ENCODE results near the gene CCDC40.
"Not testable (repeated sequence)": the region's sequence is repeated elsewhere in the genome, so short reads cannot be mapped to it uniquely, and the experiment has no call there.

CCDC40 gene

DNA sequence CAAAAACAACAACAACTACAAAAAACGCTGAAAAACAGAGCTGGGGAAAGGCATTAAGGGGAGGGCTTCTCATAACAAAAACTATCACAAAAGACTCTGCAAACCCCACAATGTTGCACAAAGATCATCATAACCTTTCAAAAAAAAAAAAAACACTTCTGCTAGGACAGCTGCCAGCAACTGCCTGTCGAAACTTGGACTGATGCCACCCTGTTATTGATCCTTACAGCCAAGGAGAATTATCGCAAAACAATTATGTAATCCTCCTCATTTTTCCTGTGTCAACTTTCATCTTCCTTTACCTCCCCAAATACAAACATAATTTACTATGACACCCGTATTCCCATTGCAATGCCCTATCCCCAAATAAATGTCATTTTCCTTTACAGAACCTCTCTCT lies 9.3 kb downstream of the CCDC40 start:
- no peak for DNase-seq (ENCODE audit: low spot score)

DNA sequence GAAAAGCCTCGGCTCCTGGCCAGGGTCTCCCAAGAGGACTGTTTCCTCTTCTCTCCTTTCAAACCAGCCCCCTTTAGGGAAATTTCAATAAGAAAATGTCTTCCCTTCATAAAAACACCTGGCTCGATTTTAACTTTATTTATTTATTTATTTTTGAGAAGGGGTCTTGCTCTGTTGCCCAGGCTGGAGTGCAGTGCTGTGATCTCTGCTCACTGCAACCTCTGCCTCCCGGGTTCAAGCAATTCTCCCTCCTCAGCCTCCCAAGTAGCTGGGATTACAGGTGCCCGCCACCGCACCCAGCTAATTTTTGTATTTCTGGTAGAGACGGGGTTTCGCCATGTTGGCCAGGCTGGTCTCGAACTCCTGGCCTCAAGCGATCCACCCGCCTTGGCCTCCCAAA lies 10.3 kb downstream of the CCDC40 start:
- not testable (repeated sequence) for DNase-seq (ENCODE audit: low spot score)

DNA sequence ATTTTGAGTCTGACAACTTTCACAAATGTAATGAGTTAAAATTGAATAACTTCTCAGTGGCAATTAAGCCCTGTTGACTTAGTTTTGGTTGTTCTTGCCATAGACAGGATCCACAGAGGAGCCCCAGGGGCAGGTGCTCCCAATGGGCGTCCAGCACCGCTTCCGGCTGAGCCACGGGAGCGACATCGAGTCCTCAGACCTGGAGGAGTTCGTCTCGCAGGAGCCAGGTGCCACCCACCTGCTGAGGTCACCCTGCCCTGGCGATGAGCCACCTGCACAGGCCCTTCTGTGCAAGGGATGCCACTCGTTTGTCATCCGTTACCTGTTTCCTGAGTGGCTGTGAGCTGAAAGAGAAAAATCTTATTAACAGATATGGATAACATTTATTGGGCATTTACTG lies 10.7 kb downstream of the CCDC40 start:
- DNase-seq (ENCODE audit: low spot score), result no peak

DNA sequence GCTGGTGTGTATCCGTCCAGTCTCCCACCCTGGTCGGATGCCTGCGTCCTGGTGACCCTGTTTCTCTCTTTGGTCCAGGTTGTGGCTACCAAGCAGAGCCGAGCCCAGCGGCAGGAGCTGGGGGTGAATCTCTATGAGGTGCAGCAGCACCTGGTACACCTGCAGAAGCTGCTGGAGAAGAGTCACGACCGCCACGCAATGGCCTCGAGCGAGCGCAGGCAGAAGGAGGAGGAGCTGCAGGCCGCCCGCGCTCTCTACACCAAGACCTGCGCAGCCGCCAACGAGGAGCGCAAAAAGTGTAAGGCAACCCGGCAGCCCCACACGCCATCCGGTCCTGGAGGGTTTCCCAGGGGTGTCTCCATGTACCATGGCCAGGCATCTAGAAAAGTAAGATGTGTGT lies 13.5 kb downstream of the CCDC40 start:
- DNase-seq (ENCODE audit: low spot score), result no peak

DNA sequence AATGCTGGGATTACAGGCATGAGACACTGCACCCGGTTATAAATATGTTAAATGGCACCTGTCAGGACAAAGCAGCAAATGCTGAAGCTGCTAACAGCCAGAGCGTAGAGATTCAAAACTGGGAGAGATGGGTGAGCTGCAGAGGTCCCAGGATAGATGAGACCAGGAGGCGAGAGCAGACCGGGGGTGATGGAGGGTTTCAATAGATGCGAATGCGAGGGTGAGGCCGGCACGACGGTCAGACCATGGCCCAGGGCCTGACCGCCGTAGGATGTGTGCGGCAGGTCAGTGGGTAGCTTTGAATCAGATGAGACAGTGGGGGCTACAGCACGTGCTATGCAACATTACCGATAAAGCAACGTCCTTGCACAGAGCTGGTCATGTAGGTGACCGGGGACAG lies 14.3 kb downstream of the CCDC40 start:
- no peak for DNase-seq (ENCODE audit: low spot score)

DNA sequence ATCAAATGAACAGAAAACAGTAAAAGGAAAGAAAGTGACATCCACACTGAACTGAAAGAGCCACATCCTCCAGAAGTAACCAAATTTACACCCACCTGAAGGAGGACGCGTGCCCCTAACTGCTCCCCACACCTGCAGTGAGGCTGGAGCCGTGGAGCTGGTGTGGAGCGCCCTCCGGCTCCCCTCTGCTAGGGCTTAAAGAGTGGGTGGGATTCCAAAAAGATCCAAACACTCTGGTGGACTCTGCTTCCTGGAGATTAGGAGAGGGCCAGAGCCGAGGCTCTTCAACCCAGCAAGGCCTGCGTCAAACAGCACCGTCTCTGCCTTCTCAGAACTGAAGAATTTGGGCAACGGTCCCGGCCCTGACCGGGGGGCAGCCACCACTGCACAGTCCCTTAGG lies 15.2 kb downstream of the CCDC40 start:
- no peak for DNase-seq (ENCODE audit: low spot score)

DNA sequence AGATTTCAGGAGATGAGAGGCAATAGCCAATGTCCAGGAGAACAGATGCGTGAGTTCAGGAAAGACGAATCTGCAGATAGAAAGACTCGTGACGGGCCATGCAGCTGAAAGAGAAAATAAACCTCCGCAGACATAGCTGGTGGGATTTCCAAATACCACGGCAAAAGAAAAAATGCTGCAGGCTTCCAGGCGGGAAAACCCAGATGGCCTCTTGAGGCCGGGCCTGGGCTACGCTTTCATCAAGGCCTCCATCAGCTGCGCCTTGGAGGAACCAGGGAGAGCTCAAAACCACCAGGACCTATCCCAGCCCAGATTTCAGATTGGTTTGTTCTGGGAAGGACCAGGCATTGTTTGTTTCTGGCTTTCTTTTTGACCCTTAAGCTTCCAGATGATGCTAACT lies 16.7 kb downstream of the CCDC40 start:
- no peak for DNase-seq (ENCODE audit: low spot score)

DNA sequence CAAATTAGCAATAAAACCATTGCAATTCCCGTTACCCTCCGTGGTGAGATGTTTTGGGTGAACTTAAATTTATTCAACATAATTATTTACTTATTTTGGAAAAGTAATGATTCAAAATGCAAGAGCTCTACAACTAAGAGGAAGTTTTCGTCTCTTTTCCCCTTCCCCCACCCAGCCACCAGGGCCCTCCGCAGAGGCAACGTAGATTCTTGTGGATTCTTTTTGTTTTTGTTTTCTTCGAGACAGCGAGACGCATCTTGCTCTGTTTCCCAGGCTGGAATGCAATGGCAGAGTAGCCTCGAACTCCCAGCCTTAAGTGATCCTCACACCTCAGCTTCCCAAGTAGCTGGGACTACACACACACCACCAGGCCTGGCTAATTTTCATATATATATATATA lies 19.2 kb downstream of the CCDC40 start:
- no peak for DNase-seq (ENCODE audit: low spot score)

DNA sequence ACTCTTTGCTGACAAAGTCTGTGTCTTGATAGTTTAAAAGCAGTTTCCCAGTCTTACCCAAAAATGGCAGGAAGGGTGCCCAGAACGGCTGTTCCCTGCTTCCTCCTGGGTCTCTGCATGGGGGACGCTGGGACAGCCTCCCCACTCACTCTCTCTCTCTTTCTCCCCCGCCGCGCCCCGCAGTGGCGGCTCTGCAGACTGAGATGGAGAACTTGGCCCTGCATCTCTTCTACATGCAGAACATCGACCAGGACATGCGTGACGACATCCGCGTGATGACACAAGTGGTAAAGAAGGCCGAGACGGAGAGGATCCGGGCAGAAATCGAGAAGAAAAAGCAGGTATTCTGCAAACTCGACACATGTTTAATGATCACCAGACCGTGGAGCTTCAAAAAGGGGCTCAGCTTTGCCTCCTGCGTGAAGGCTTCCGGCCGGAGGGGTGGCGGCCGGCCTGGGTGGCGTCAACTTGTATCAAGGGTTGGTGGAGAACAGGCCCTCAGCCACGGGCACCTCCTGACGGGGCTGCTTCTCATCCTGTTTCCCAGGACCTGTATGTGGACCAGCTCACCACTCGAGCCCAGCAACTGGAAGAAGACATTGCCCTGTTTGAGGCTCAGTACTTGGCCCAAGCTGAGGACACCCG lies 22.0 kb downstream of the CCDC40 start:
- DNase-seq (ENCODE audit: low spot score), result no peak

DNA sequence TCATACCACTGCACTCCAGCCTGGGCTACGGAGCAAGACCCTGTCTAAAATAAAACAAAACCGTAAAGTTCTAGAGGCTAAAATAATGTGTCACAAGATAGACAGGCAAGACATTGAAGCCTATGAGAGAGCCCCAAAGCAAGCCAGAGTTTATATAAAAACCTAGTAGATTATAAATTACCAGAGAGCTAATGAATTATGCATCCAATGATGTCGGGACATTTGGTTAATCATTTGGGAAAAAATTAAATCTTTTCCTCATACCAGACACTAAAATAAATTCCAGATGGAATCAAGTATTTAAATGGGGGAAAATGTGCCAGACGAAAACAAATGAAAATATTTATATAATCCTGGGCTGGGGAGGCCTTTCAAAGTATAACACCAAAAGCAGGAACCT lies 24.2 kb downstream of the CCDC40 start:
- no peak for DNase-seq (ENCODE audit: low spot score)

DNA sequence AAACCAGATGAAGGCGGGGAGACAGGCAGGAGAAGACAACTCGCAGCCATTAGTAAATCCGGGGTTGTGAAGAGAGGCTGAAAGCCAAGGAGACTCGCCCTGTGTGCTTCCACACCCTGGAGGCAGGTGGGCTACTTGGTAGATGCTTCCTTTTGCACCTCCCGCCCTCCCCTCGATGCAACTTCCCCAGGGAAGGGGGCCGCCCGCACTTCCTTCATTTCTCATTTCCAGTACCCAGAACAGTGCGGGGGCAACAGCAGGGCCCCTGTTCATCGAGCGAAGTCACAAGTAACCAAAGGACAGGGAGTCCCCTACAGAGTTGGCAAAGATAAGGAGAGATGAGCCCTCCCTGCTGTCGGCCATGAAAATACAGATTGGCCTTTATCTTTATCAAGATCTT lies 25.0 kb downstream of the CCDC40 start:
- no peak for DNase-seq (ENCODE audit: low spot score)

DNA sequence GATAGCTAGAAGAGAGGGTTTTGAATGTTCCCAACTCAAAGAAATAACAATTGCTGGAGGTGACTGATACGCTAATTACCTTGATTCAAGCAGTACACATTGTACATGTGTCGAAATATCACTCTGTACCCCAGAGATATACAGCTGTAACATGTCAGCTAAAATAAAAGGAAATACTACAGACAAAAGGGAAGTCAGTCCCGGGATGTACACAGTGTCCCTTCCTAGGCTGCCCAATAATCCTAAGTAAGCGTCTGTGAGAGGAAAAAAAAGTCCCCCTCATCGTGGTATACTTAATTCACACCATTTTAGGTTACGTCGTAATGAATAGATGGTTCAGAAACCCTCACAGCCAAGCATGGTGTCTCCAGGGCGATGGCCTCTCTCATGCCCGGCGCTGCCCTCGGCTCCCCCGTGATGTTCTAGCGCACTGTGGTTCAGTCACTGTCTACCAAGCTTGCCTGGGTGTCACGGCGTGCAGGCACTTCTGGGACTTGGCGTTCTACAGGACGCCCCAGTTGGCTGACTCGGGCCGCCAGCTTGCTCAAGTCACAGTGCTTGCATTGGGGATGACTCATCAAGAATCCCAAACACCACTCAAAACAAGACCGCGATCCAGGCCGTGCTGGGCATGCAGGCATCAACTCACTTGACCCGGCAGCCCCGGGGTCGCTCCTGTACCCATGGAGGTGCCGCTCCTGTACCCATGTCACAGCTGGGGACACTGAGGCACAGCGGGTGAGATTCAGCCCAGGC lies 27.6 kb downstream of the CCDC40 start:
- DNase-seq (ENCODE audit: low spot score), result no peak

DNA sequence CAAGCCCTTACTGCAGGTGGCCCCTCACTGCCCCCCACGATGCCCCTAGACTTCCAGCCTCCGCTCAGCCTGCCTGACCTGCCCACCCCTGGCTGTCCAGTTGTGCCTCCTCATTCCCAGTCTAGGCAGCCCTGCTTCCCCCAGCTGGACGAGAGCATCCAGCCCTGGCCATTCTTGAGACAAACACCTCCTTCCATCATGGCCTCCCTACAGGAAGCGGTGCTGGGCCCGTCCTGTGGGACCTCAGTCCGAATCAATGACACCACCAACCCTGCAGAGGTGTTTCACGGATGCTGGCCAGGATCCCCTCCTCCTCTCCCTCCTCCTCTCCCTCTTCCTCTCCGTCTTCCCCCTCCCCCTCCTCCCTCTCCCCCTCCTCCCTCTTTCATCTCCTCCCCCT lies 28.3 kb downstream of the CCDC40 start:
- no peak for DNase-seq (ENCODE audit: low spot score)

DNA sequence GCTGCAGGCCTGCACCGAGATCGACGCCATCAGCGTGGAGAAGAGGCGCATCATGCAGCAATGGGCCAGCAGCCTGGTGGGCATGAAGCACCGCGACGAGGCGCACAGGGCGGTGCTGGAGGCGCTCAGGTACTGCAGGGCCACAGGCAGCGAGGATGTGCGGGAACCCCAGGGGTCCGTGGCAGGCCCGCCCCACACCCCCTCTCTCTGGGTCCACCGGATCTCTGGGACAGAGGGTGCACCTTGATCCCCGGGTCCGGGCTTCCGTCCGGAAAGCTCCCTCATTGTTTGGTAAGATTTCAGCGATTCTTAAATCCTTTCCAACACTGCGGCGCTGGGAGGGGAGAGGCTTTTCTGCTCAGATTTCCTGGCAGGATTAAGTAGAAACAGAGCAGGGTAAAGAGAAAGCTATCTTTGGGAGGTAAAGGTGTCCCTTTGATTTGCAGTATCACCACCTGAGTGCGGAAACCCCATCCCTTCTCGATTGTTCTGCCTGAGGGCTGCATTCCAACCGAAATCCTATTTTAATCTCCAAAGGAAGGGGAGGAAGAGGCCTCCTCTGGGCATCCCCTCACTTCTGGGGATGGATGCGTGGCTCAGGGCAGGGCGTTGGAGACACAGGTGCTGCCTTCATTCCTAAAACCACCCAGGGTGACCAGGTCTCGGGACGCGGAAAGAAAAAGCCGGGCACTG lies 29.2 kb downstream of the CCDC40 start:
- no peak for DNase-seq (ENCODE audit: low spot score)

DNA sequence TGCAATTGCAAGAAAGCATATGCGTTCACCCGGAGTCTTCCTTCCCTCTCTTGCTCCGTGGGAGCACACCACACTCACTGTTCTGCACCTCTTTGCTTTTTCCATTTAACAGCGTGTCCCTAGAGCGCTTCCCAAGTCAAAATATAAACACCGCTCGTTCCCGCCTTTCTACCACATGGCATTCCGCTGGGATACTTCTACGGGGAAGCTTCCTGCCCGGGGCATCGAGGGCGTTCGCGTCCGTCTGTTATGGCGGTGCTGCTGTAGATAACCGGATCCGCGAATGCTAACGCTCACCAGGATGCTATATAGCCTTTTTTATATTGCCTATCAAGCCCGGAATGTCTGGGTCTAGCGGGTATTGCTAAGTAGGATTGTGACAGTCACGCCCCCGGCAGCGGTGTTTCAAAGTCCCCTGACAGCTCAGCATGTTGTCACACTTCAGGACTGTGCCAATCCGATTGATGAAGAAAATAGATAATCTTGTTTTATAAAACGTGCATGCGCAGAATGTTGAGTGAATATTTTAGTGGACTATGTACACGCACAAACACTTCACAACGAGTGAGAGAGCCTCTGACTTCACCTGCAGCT lies 31.0 kb downstream of the CCDC40 start:
- no peak for DNase-seq (ENCODE audit: low spot score)

DNA sequence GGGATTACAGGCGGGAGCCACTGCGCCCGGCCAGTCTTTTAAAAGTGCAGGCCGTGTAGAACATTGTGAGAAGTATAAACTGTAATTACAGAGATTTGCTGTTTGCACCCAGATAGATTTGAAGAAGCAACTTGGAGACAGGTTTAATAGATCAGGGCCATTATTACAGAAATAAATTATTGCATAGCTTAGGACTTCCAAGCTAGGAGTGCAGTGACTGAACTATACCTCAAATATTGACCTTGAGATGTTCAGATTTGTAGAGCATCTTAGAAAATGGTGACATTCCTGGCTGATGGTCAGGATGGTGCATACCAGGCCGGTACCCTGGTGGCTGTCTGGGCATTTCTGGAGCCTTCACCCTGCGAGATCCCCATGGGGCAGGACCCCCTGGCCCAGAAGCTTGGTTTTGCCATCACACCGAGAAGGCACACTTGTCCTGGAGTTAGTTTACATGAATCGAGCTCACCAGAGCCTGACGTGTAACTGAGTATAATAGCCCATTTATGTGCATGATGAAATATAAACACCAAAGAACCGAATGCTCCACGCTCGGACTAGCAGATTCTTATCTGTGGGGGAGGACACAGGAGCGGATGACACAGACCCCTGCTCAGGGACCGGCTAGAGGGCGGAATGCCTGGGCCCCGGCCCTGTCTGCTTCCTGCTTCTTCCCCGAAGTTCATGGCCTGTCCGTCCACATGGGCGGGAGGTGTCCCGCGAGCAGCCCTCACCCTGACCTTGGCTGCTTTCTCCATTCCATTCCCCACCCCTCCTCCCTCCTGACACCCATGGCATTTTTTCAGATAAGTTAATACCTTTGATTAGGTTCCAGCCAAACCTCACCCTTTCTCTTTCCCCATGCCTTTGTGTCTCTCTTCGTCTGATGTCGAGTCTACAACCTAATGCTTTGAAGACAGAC lies 32.1 kb downstream of the CCDC40 start:
- no peak for DNase-seq (ENCODE audit: low spot score)

DNA sequence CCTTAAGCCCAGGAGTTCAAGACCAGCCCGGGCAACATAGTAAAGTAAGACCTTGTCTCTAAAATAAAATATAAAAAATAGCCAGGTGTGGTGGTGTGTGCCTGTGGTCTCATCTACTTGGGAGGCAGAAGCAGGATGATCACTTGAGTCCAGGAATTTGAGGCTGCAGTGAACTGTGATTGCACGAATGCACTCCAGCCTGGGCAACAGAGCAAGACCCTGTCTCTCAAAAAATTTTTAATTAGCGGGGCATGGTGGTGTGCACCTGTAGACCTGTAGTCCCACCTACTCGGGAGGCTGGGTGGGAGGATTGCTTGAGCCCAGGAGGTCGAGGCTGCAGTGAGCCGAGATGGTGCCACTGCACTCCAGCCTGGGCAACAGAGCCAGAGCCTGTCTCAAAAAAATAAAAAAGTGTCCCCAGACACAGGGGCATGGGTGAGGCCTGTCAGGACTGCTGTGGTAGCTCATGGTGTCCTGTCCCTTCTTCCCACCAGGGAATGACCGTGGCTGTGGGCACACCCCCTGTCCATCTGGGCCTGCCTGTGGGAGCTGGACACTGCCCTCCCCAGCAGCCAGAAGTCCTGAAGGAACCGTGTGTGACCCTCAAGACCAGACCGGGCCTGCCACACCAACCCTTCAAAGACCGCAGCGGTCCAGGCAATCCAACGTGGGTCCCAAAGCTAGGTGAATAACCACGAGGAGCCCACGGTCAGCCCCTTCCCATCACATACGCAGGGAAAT lies 34.1 kb downstream of the CCDC40 start:
- DNase-seq (ENCODE audit: low spot score), result no peak

DNA sequence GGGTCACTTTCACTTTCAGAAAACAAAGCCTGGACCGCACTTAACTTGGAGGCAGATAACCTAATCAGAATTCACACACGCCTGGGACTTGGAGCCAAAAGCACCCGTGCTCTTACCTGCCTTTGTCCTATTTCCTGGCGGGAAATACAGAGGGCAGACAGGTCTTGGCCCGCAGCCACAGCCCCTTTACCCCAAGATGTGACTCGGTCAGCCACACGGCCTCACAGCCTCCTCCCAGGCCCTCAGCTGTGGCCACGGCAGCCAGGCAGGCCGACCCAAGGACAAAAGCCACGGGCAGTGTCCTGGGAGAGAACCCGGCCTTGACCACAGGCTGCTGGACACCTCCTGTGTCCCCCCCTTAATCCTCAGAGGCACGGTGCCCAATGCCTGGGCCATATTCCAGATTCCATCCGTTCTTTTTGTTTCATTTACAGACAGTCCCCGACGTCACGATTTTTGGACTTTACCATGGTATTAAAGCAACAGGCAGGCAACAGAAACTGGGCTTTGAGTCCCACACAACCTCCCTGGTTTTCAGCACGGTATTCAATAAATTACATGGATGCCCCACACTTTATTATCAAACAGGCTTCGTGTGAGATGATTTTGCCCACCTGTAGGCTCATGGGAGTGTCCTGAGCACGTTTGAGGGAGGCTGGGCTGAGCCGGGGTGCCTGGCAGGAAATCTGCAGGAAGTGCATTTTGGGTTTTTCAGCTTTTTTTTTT lies 34.8 kb downstream of the CCDC40 start:
- DNase-seq (ENCODE audit: low spot score), result no peak

DNA sequence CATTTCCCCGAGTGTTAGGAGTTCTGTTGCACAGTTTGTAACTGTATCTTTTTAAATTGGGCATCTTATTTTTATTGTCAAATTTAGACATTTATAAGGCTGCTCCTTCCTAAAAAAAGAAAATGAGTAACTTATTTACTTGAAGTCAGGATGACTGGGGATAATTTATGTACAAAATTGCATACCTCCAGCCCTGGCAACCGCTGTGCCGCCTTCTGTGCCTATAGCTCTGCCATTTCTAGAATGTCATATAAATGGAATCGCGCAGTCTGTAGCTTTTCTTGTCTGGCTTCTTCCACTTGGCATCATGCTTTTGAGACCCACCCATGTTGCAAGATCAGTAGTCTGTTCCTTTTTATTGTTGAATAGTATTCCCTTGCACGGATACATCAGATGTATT lies 36.0 kb downstream of the CCDC40 start:
- no peak for DNase-seq (ENCODE audit: low spot score)

DNA sequence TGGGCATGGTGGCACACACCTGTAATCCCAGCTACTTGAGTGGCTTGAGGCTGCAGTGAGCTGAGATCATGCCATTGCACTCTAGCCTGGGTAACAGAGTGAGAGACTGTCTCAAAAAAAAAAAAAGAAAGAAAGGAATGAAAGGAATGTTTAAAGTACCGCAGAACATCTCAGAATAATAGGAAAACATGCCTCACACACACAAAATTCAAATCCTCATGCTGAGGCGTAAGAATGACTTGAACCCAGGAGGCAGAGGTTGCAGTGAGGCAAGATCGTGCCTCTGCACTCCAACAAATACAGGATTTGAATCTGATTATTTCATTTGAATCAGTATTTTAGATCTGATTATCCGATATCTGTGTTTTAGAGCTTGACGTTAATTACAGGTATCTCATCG lies 43.6 kb downstream of the CCDC40 start:
- no peak for DNase-seq (ENCODE audit: low spot score)

DNA sequence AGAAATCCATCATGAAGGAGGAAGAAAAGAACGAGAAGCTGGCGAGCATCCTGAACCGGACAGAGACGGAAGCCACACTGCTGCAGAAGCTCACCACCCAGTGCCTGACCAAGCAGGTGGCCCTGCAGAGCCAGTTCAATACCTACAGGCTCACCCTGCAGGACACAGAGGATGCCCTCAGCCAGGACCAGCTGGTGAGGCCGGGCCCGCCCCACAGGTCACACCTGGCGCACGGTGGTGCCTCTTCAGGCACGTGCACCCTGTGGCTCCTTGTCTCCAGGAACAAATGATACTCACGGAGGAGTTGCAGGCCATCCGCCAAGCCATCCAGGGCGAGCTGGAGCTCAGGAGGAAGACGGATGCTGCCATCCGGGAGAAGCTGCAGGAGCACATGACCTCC lies 45.2 kb downstream of the CCDC40 start:
- DNase-seq (ENCODE audit: low spot score), result no peak

All from CD4-positive, alpha-beta T cell treated with Interleukin-2 at 100 ng/mL for 4 hours (primary cell).